Measurements from ENCODE around the gene PKMYT1.

DNA sequence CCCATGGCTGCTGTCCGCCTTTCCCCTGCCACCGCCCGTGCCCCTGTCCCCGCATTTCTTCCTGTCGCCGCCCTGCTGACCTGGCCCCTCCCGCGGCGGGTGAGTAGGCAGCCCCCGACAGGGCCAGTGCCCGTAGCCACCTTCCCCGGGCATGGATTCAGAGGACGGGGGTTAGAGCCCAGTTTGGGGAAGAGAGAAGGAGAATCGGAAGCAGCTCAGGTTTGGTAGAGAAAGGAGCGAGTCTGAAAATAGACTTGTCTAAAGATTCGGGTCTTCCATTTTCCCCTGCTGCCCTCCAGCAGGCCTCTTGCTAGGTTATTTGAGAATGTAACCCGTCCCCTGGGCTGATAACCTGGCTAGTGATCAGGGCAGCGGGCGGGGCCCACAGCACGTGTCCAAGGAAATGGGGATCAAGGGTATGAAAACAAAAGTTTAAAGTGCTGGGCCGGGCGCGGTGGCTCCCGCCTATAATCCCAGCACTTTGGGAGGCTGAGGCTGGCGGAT, 24.6 kb upstream of the PKMYT1 start:
- TF ChIP-seq, protein P1, sequence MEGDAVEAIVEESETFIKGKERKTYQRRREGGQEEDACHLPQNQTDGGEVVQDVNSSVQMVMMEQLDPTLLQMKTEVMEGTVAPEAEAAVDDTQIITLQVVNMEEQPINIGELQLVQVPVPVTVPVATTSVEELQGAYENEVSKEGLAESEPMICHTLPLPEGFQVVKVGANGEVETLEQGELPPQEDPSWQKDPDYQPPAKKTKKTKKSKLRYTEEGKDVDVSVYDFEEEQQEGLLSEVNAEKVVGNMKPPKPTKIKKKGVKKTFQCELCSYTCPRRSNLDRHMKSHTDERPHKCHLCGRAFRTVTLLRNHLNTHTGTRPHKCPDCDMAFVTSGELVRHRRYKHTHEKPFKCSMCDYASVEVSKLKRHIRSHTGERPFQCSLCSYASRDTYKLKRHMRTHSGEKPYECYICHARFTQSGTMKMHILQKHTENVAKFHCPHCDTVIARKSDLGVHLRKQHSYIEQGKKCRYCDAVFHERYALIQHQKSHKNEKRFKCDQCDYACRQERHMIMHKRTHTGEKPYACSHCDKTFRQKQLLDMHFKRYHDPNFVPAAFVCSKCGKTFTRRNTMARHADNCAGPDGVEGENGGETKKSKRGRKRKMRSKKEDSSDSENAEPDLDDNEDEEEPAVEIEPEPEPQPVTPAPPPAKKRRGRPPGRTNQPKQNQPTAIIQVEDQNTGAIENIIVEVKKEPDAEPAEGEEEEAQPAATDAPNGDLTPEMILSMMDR (IDR thresholded peaks at IDR 0.05) = no peak
- TF ChIP-seq EP300 (IDR thresholded peaks at IDR 0.05) = no peak
- TF ChIP-seq POLR2A (IDR thresholded peaks at IDR 0.05) = no peak
